GM21786 (cell line): ENCODE measurements around the gene CTSL.

Experiments
- ATAC-seq: cut with Tn5 transposase; IDR thresholded peaks from one replicate; pipeline ENCODE4 v1.9.1; 2021; ENCODE audit not compliant: unreplicated experiment

CTSL gene

DNA sequence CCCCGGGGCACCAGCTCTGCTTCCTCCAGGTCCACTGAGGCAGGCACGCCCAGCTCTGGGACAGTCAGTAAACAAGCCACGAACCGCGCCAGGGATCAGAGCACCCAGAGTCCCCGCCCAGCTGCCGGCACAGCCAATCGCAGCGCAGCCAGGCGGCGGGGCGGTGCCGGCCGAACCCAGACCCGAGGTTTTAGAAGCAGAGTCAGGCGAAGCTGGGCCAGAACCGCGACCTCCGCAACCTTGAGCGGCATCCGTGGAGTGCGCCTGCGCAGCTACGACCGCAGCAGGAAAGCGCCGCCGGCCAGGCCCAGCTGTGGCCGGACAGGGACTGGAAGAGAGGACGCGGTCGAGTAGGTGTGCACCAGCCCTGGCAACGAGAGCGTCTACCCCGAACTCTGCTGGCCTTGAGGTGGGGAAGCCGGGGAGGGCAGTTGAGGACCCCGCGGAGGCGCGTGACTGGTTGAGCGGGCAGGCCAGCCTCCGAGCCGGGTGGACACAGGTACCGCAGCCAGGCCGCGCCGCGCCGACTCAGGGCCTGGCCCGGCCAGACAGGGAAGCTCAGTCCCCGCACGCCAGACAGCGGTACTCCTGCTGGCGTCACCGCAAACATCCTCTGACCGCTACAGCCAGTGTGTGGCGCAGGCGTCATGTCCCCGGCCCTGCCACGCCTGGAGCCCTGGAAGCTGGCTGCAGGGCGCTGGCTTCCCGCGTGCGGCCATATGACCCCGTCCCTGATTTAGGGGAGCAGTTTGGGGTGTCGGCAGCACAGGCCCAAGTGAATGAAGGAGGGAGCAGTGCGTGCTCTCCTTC, at the start of gene CTSL:
CTSL (plus strand) TSS at position 220 of the 810 bp plus-strand sequence. CDS start 1,485 bp downstream, outside the sequence.
- ATAC-seq, result no peak

GRCh38 chr9:87676976-87677775, 48.7 kb upstream of the CTSL start:
- ATAC-seq, result no peak

GRCh38 chr9:87677776-87678587, 47.9 kb upstream of the CTSL start:
- ATAC-seq, result no peak

- no peak for ATAC-seq
Measured at GRCh38 chr9:87678650-87679355, 47.1 kb upstream of the CTSL start.

- ATAC-seq, result no peak
Measured at GRCh38 chr9:87681271-87682061, 44.5 kb upstream of the CTSL start.

DNA sequence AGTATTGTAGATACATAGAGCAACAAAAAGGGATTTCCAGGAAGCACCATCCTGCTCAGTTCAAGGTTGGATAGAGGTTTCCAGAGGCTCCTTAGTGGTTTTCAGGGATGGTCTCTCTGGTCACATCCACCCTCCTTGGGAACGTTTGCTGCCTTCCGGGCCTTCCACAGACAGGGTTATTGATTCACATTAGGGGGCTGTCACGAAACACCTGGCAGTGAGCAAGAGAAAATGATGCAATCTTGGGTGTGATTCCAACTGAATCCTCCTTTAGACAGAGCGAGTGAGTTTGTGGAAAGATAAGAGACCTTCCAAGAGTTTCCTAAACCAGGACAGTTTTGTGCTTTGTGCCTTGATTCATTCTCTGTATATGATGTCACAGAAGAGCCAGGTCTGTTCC, 43.8 kb upstream of the CTSL start:
- no peak for ATAC-seq

DNA sequence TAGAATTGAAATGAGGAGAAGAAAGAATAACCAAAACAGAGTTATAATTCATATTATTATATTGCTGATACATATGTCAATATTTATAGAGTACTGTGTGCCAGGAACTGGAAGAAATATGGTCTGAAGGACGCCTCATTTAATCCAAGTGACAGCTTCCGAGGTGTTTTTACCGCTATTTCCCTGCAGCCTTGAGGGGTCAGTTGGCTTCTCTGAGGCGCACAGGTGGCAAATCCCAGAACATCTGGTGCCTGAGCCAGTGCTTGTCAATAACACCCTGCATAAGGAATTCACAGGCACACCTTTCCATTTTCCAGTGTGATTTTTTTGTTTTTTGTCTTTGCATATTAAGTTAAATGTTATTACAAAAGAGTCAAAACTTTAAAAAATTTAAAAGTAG, 43.3 kb upstream of the CTSL start:
- no peak for ATAC-seq

DNA sequence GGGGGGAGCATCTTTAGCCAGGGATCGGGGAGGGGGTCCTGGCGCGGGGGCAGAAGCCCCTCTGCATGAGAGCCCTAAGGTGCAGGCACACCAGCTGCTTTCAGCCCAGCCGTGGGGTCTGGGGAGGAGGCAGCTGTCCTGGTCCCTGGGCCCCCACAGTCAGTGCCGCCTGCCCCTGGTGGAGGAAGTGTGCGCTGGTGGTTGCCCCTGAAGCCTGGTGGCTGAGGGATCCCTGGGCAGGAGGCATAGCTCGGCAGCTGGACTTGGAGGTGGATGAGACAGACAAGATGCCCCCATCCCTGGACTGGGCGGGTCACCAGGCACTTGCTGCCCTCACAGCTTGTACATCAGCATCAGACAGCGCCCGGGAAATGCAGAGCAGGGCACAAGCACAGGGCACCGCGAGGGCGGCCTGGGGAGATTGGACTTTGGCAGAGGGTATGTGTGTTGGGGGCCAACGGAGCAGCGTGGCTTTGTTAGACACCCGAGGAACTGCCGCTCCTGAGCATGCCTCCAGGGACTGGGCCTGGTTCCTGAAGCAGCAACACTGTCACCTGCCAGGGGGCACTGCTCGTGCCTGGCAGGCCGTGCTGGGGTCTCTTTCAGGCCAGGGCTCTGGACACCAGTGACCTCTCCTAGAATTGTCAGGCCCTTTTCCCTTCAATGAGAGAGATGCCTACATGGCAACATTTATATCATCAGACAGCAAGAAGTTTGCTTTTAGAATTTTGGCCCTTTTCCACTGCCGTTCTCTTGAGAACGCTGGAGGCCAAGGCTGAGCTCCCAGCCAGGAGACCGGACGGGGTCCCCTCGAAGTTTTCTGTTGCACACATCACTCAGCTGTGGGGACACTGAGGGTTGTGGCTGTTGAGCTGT, 41.9 kb upstream of the CTSL start:
- ATAC-seq, result no peak

- no peak for ATAC-seq
Measured at GRCh38 chr9:87684627-87685219, 41.2 kb upstream of the CTSL start.

DNA sequence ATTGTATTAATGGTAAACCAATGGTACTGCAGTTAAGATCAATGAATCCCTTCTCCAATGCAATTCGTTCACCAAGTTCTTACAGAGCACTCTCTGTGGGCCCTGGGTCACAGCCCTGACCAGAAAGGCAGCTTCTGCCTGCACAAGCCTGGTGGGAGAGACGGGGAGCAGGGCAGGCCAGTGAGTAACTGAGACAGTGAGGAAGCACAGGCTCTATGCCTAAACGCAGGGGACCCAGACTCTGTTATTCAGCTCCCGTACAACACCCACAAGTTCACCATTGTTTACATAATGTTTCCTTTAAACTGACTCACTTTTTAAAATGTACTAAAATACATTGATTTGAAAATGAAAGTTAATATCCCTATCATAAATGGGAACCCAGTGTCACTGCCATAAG, 40.5 kb upstream of the CTSL start:
- no peak for ATAC-seq

- ATAC-seq, result no peak
Measured at GRCh38 chr9:87685871-87686519, 39.9 kb upstream of the CTSL start.

DNA sequence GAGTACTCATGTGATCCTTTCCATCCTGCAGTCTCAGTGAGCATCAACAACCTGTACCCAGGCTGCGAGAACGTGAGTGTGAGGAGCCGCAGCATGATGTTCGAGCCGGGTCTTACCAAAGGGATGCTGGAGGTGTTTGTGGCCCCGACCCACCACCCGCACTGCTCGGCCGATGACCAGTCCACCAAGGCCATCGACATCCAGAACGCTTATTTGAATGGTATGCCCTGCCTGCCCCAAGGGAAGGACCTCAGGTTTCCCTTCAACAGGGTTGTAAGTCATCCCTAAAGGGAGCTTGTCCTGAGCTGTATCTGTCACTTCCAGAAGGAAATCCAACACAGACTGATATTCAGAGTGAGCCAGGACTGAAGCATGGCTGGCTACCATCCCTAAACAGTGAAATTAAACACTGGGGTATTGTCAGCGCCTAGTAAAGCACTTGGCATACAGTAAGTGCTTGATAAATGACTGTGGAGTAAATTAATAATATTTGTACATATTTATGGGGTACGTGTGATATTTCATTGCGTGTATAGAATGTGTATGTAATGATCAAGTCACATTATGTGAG, 39.3 kb upstream of the CTSL start:
- ATAC-seq, result no peak

- ATAC-seq, result no peak
Measured at GRCh38 chr9:87687207-87687606, 38.7 kb upstream of the CTSL start.

DNA sequence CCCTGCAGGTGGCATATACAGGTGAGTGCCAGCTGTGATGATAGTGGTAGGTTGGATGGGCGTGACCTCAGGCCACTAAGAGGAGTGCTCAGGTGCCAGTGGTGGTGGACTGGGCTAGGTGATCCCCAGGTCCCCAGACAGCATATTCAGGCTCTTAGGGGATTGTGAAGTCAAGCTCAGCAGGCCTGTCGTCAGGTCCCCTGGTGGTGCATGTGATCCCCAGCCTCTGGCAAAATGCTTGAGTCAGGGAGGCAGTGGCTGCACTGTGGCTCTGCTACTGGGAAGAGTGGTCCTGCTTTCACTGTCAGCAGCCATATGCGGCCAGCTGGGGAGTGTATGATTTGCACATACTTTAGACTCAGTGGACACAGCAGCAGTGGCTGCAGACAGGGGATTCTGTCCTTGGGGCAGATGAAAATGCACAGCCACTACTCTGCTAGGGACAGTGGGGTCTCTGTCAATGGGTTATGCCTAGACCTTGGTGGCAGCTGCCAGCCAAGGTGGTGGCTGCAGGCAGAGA, 31.6 kb upstream of the CTSL start:
- ATAC-seq, result no peak

GRCh38 chr9:87695523-87695922, 30.4 kb upstream of the CTSL start:
- ATAC-seq, result no peak

DNA sequence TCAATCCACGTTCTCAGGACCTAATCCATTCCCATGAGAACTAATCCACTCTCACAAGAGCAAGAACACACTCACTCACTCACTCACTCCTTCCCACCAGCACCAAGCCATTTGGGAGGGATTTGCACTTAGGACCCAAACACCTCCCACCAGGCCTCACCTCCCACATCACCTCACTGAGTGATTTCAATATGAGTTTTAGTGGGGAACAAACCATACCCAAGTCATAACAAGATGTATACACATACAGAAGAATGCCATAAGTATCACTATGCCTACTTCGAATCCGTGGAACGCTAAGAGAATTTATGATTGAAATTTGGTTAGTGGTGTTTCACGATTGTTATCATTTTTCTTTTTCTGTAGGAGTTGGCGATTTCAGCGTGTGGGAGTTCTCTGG, 29.3 kb upstream of the CTSL start:
- no peak for ATAC-seq

GRCh38 chr9:87698069-87698809, 27.7 kb upstream of the CTSL start:
- no peak for ATAC-seq
